ENCODE results near the gene TEX13D. TPM values are rescaled to one million over a fixed set of nuclear protein-coding genes. Genes with fewer than 3 reads are reported as not detected.
"Not testable (repeated sequence)": the region's sequence is repeated elsewhere in the genome, so short reads cannot be mapped to it uniquely, and the experiment has no call there.

Gene TEX13D
- total RNA-seq: under 1 TPM; 0.29 to 0.46 TPM
- not detected for polyA plus RNA-seq

GRCh38 chrX:124332481-124333424 lies at the start of gene TEX13D:
Gene TEX13D (plus strand): TSS chrX:124332660. CDS start chrX:124332918, 258 bp downstream.
- CTCF ChIA-PET: interaction anchor here (0.7 kb wide), 1 partner anchor 9 kb away, joined by 3 read pairs; no protein-coding TSS in a partner anchor
- DNase-seq: no peak
- no peak within 1 kb of the TSS for H3K27ac ChIP-seq (ENCODE audit: low read depth, low read length)
- no peak within 1 kb of the TSS for H3K4me3 ChIP-seq (ENCODE audit: low read length)
- Mint-ChIP-seq H3K4me1 (peaks cover 22 to 56% (median 52%) of the 10 kb centered on the region in 3 donors), H3K27ac (no peak within 1 kb of the TSS), H3K9me3 (no peaks in the 10 kb centered on the region), H3K36me3 (no peaks in the 10 kb centered on the region), H3K27me3 (no peaks in the 10 kb centered on the region), H3K4me3 (no peak within 1 kb of the TSS)
- H3K27me3 ChIP-seq (ENCODE audit: insufficient read depth, low read length, poor library complexity, severe bottlenecking): no peaks in the 10 kb centered on the region
- no peaks in the 10 kb centered on the region for H3K36me3 ChIP-seq (ENCODE audit: insufficient read depth, low read length)
- no peaks in the 10 kb centered on the region for H3K9me3 ChIP-seq (ENCODE audit: low read length)
- POLR2A ChIA-PET: no interaction called here
- H3K4me1 ChIP-seq (ENCODE audit: insufficient read depth, low read length): peaks cover 7% of the 10 kb centered on the region

- Histone ChIP-seq H3K27me3 (ENCODE audit: insufficient read depth, low read length, poor library complexity, severe bottlenecking) (no peaks in the 10 kb centered on the region), H3K27ac (ENCODE audit: low read depth, low read length) (no peak overlapping the region), H3K36me3 (ENCODE audit: insufficient read depth, low read length) (no peaks in the 10 kb centered on the region), H3K4me1 (ENCODE audit: insufficient read depth, low read length) (no peaks in the 10 kb centered on the region), H3K4me3 (ENCODE audit: low read length) (no peak overlapping the region), H3K9me3 (ENCODE audit: low read length) (no peaks in the 10 kb centered on the region)
- DNase-seq: no peak
- Mint-ChIP-seq H3K27ac (no peak overlapping the region), H3K9me3 (no peaks in the 10 kb centered on the region), H3K4me3 (no peak overlapping the region), H3K4me1 (no peaks in the 10 kb centered on the region), H3K36me3 (no peaks in the 10 kb centered on the region), H3K27me3 (peaks cover 0 to 7% of the 10 kb centered on the region in 2 donors)
- ChIA-PET POLR2A (no interaction called here), CTCF (no interaction called here)
Measured at GRCh38 chrX:124289443-124289842, 43.0 kb upstream of the TEX13D start.

DNA sequence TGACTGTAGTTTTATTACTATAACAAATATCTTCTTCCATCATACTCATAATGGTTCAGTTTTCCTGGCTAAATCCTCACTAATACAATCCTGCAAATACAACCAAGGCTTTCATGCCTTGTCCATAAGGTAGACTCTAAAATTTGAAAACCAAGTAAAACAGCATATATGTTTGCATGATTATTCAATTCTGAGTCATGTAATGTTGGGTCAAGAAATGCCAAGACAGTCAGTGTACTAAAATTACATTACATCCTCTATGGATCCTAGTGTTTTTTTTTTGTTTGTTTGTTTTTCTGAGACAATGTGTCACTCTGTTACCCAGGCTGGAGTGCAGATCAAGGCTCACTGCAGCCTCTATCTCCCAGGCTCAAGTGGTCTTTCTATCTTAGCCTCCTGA lies 38.6 kb upstream of the TEX13D start:
- ChIA-PET POLR2A (no interaction called here), CTCF (no interaction called here)
- Mint-ChIP-seq H3K27me3 (peaks cover 0 to 5% of the 10 kb centered on the region in 2 donors), H3K4me3 (no peak overlapping the region), H3K9me3 (peaks cover 0 to 3% (median 0%) of the 10 kb centered on the region in 5 donors), H3K4me1 (no peaks in the 10 kb centered on the region), H3K36me3 (no peaks in the 10 kb centered on the region), H3K27ac (no peak overlapping the region)
- no peaks in the 10 kb centered on the region for H3K4me1 ChIP-seq (ENCODE audit: insufficient read depth, low read length)
- H3K27me3 ChIP-seq (ENCODE audit: insufficient read depth, low read length, poor library complexity, severe bottlenecking): no peaks in the 10 kb centered on the region
- H3K4me3 ChIP-seq (ENCODE audit: low read length): no peak overlapping the region
- H3K9me3 ChIP-seq (ENCODE audit: low read length): no peaks in the 10 kb centered on the region
- H3K36me3 ChIP-seq (ENCODE audit: insufficient read depth, low read length): no peaks in the 10 kb centered on the region
- DNase-seq: no peak
- H3K27ac ChIP-seq (ENCODE audit: low read depth, low read length): no peak overlapping the region

DNA sequence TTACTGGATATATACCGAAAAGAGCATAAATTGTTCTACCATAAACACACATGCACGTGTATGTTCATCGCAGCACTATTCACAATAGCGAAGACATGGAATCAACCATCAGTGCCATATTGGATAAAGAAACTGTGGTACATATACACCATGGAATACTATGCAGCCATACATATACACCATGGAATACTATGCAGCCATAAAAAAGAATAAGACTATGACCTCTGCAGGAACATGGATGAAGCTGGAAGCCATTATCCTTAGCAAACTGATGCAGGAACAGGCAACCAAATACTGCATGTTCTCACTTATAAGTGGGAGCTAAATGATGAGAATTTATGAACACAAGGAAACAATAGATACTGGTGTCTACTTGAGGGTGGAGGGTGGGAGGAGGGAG lies 33.1 kb upstream of the TEX13D start:
- H3K9me3 ChIP-seq (ENCODE audit: low read length): not testable (repeated sequence)

GRCh38 chrX:124300405-124300804 lies 32.1 kb upstream of the TEX13D start:
- H3K36me3 ChIP-seq (ENCODE audit: insufficient read depth, low read length): no peaks in the 10 kb centered on the region
- no peaks in the 10 kb centered on the region for H3K27me3 Mint-ChIP-seq
- CTCF ChIA-PET: no interaction called here
- no peaks in the 10 kb centered on the region for H3K4me1 ChIP-seq (ENCODE audit: insufficient read depth, low read length)
- H3K4me3 Mint-ChIP-seq: peak overlapping the region; percentile 51 to 77 (median 66)
- peaks cover 0 to 5% (median 0%) of the 10 kb centered on the region in 5 donors for H3K9me3 Mint-ChIP-seq
- peaks cover 19 to 39% (median 36%) of the 10 kb centered on the region in 3 donors for H3K4me1 Mint-ChIP-seq
- no peaks in the 10 kb centered on the region for H3K27me3 ChIP-seq (ENCODE audit: insufficient read depth, low read length, poor library complexity, severe bottlenecking)
- H3K36me3 Mint-ChIP-seq: no peaks in the 10 kb centered on the region
- POLR2A ChIA-PET: interaction anchor here (0.6 kb wide), 1 partner anchor 207 kb away, joined by 8 read pairs; no protein-coding TSS in a partner anchor
- H3K27ac ChIP-seq (ENCODE audit: low read depth, low read length): no peak overlapping the region
- H3K4me3 ChIP-seq (ENCODE audit: low read length): no peak overlapping the region
- peak overlapping the region; percentile 30 to 91 (median 76) for H3K27ac Mint-ChIP-seq
- peak in 1 of 5 donors; percentile 39 for DNase-seq
- H3K9me3 ChIP-seq (ENCODE audit: low read length): no peaks in the 10 kb centered on the region

More for the DNA sequence above, 33.1 kb upstream of the TEX13D start:
- H3K4me3 Mint-ChIP-seq; H3K36me3 ChIP-seq (ENCODE audit: insufficient read depth, low read length); H3K9me3 Mint-ChIP-seq; CTCF ChIA-PET; H3K27me3 Mint-ChIP-seq; H3K27me3 ChIP-seq (ENCODE audit: insufficient read depth, low read length, poor library complexity, severe bottlenecking); H3K4me1 ChIP-seq (ENCODE audit: insufficient read depth, low read length); H3K4me3 ChIP-seq (ENCODE audit: low read length); H3K27ac ChIP-seq (ENCODE audit: low read depth, low read length); H3K36me3 Mint-ChIP-seq; POLR2A ChIA-PET; DNase-seq: not testable (repeated sequence)
- Mint-ChIP-seq H3K4me1 (peaks cover 19 to 35% (median 34%) of the 10 kb centered on the region in 3 donors), H3K27ac (peak overlapping the region in 1 of 8 donors; percentile 26)

DNA sequence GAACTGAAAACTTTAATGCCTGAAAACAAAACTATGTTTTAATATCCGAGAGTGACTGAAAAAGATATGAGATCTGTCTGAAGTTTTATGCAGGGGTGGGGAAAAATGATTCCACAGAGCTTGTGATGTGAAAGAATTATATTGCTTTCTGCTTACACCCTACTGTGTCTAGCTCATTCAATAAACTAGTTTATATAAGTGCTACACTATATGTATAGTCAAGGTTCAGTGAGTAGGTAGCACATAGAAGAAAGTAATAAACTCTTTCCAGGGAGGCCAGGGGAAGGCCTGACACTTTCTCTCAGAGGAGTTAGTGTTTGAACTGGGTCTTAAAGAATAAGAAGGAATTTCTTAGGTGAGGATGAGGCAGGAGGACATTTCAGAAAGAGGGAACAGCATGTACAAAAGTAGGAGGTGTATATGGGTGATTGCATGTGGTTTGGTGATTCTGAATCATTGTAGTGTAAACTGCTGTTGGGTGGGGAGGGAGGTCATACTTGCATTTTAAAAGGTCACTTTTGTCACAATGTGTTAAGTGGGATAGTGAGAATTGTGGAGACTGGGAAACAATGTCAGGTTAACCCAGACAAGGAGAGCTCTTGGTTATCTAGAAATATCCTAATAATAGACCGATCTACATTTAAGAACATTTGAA lies 25.1 kb upstream of the TEX13D start:
- peaks cover 0 to 33% (median 26%) of the 10 kb centered on the region in 3 donors for H3K4me1 Mint-ChIP-seq

GRCh38 chrX:124325732-124326131 lies 6.7 kb upstream of the TEX13D start:
- no peak overlapping the region for H3K4me3 ChIP-seq (ENCODE audit: low read length)
- Mint-ChIP-seq H3K4me1 (peaks cover 6 to 35% (median 25%) of the 10 kb centered on the region in 3 donors), H3K4me3 (no peak overlapping the region), H3K27me3 (peaks cover 0 to 3% of the 10 kb centered on the region in 2 donors), H3K36me3 (no peaks in the 10 kb centered on the region), H3K27ac (no peak overlapping the region), H3K9me3 (no peaks in the 10 kb centered on the region)
- CTCF ChIA-PET: interaction anchor here (1.0 kb wide), 1 partner anchor 102 kb away, joined by 3 read pairs; no protein-coding TSS in a partner anchor
- POLR2A ChIA-PET: no interaction called here
- no peak for DNase-seq
- H3K27ac ChIP-seq (ENCODE audit: low read depth, low read length): no peak overlapping the region
- no peaks in the 10 kb centered on the region for H3K27me3 ChIP-seq (ENCODE audit: insufficient read depth, low read length, poor library complexity, severe bottlenecking)
- no peaks in the 10 kb centered on the region for H3K9me3 ChIP-seq (ENCODE audit: low read length)
- no peaks in the 10 kb centered on the region for H3K4me1 ChIP-seq (ENCODE audit: insufficient read depth, low read length)
- H3K36me3 ChIP-seq (ENCODE audit: insufficient read depth, low read length): no peaks in the 10 kb centered on the region

More for the DNA sequence above, 25.1 kb upstream of the TEX13D start:
- no peaks in the 10 kb centered on the region for H3K9me3 ChIP-seq (ENCODE audit: low read length)
- no peaks in the 10 kb centered on the region for H3K36me3 ChIP-seq (ENCODE audit: insufficient read depth, low read length)
- Mint-ChIP-seq H3K4me3 (no peak overlapping the region), H3K9me3 (no peaks in the 10 kb centered on the region), H3K27ac (peak overlapping the region in 1 of 8 donors; percentile 39), H3K27me3 (peaks cover 0 to 10% of the 10 kb centered on the region in 2 donors), H3K36me3 (peaks cover 0 to 4% (median 0%) of the 10 kb centered on the region in 3 donors)
- no peak overlapping the region for H3K4me3 ChIP-seq (ENCODE audit: low read length)
- no peaks in the 10 kb centered on the region for H3K27me3 ChIP-seq (ENCODE audit: insufficient read depth, low read length, poor library complexity, severe bottlenecking)
- DNase-seq: no peak
- POLR2A ChIA-PET: no interaction called here
- CTCF ChIA-PET: no interaction called here
- H3K4me1 ChIP-seq (ENCODE audit: insufficient read depth, low read length): no peaks in the 10 kb centered on the region
- H3K27ac ChIP-seq (ENCODE audit: low read depth, low read length): no peak overlapping the region

DNA sequence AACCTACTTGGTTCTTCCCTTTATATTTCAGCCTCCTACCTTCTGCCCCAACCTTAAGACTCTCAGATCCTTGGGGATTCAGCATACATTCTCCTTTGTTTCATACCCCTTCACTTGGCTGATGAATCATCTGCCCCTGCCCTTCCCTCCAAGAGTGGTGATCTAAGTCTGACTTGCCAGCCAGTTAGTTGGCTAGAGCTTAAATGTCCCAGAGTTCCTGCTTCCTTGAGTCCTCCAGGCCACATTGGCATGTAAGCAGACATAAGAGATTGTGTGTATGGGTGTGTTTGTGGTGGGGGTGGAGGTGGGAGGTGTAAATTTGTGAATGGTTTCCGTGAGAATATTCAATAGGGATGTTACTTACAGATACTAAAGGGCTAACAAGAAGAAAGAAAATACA lies 3.7 kb upstream of the TEX13D start:
- no peak overlapping the region for H3K27ac ChIP-seq (ENCODE audit: low read depth, low read length)
- peaks cover 0 to 3% of the 10 kb centered on the region in 2 donors for H3K27me3 Mint-ChIP-seq
- H3K4me1 ChIP-seq (ENCODE audit: insufficient read depth, low read length): no peaks in the 10 kb centered on the region
- no peaks in the 10 kb centered on the region for H3K9me3 Mint-ChIP-seq
- no peak for DNase-seq
- no peaks in the 10 kb centered on the region for H3K9me3 ChIP-seq (ENCODE audit: low read length)
- H3K36me3 ChIP-seq (ENCODE audit: insufficient read depth, low read length): no peaks in the 10 kb centered on the region
- no peaks in the 10 kb centered on the region for H3K36me3 Mint-ChIP-seq
- H3K4me3 ChIP-seq (ENCODE audit: low read length): no peak overlapping the region
- H3K4me1 Mint-ChIP-seq: peaks cover 10 to 39% (median 31%) of the 10 kb centered on the region in 3 donors
- H3K4me3 Mint-ChIP-seq: no peak overlapping the region
- no peaks in the 10 kb centered on the region for H3K27me3 ChIP-seq (ENCODE audit: insufficient read depth, low read length, poor library complexity, severe bottlenecking)
- H3K27ac Mint-ChIP-seq: peak overlapping the region in 3 of 8 donors; percentile 38 to 58 (median 46)
- ChIA-PET CTCF (no interaction called here), POLR2A (no interaction called here)
